D721Med (cell line): ENCODE measurements around the gene ZFYVE27.

Source experiments
- DNase-seq: peaks from one replicate; pipeline ENCODE4 v3.0.0; 2011; ENCODE audit warnings: low spot score; ENCODE audit not compliant: insufficient read length
- FAIRE-seq: peaks from 2 replicates; lab custom pipeline; 2011; peaks lifted over from hg19 to GRCh38; lab: Jason Lieb, UNC
- CTCF ChIP-seq: IDR thresholded peaks from 2 replicates; pipeline ENCODE4 v1.5.1; 2012; ENCODE audit warnings: mild to moderate bottlenecking, control low read depth; ENCODE audit not compliant: insufficient read depth; ENCODE audit errors: missing control alignments

Gene ZFYVE27

GRCh38 chr10:97766106-97766810, 29.3 kb downstream of the ZFYVE27 start:
- DNase-seq (no peak), FAIRE-seq (no peak)
- TF ChIP-seq CTCF, result no peak

GRCh38 chr10:97766996-97767924, 30.3 kb downstream of the ZFYVE27 start:
- FAIRE-seq, result no peak
- DNase-seq, result no peak
- TF ChIP-seq CTCF, result no peak

GRCh38 chr10:97768322-97769315, 31.7 kb downstream of the ZFYVE27 start:
- no peak for FAIRE-seq
- no peak for TF ChIP-seq CTCF
- no peak for DNase-seq

- FAIRE-seq (no peak), DNase-seq (no peak)
- no peak for TF ChIP-seq CTCF
Measured at GRCh38 chr10:97770255-97770654, 33.3 kb downstream of the ZFYVE27 start.

GRCh38 chr10:97771055-97771891, 34.3 kb downstream of the ZFYVE27 start:
- no peak for FAIRE-seq
- no peak for TF ChIP-seq CTCF
- DNase-seq, result no peak
